Cerebellar cortex (tissue), 1 donor: ENCODE results near the gene LDAF1.
"Not testable (repeated sequence)": the region's sequence is repeated elsewhere in the genome, so short reads cannot be mapped to it uniquely, and the experiment has no call there.

Source experiments
- DNase-seq: peaks from one replicate; pipeline ENCODE4 v3.0.0-alpha.2; 2015; ENCODE audit warnings: low spot score

The LDAF1 gene

DNA sequence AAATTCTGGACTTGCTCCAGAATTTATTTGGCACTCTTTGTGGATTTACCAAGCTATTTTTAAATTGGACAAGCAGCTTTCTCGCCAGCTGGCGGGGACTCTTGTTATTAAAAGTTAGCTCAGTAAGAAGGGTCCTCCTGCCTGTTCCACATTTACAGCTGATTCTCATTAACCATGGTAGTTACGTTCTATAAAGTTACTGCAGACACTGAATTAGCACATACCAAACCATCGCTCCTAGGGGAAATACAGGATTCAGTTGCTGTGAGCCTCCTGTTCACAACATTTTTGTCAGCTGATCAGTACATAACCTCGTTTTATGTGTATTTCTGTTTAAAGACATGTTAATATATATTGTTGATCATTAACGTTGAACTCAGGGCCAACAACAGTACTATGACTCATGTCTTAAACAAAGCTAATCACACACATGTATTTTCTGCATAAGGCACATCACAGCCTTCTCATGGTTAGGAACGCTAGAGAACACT, 4.2 kb downstream of the LDAF1 start:
- DNase-seq, result peak; percentile 91

DNA sequence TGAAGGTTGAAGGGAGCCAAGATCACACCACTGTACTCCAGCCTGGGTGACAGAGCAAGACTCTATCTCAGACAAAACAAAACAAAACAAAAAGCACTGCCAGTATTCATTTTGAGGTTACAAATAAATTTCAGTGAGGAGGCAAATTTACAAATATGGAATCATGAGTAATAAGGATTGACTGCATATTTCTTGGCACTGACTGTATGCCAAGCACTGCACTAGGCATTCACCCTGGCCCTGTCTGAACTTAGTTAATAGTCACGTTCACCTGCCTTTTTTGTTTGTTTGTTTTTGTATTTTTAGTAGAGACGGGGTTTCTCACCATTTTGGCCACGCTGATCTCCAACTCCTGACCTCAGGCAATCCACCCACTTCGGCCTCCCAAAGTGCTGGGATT, 5.1 kb downstream of the LDAF1 start:
- DNase-seq, result no peak

DNA sequence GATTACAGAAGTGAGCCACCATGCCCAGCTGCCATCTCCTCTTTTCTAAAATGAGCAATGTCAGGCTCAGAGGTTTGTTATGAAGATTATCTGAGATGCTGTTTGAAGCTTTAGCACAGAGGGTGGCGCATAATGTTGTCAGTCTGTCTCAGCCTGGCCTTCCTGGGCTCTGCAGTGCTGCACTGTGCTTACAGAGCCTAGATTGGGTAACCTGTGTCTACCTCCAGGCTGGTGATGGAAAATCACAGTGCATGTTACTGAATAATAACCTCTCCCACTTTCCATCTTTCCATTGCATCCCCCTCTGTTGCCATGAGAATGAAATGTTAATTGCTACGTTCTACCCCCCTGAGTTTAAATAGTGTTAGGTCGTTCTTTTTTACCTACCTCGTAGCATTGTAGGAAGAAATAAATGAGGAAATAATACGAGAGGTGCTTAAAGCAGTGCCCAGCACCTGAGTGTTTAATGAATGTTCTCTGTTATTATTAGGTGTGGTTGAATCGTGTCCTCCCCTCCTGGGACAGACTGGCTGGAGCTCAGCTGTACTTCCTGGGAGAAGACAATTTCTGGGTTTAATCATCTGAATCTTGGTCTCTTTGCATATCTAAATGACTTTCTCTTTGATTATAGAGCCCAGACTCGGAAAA, 6.2 kb downstream of the LDAF1 start:
- no peak for DNase-seq

DNA sequence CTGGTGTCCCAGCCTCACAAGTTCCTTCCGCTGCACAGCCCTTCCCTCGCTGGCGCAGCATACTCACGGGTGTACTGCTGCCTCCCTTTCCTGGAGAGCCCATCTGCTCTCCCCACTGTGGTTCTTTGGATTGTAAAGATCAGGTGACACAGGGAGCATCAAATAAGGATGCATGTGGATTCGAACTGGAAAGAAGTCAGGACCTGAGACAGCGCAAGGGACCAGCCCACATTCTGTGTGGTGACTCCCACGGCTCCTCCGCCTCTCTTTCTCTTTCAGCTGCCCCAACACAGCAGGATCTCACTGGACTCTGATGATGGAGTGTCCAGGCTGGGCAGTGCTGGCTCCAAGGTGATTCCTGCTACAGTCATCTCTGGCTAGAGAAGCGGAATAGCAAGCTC, 8.1 kb downstream of the LDAF1 start:
- DNase-seq, result peak; percentile 94

DNA sequence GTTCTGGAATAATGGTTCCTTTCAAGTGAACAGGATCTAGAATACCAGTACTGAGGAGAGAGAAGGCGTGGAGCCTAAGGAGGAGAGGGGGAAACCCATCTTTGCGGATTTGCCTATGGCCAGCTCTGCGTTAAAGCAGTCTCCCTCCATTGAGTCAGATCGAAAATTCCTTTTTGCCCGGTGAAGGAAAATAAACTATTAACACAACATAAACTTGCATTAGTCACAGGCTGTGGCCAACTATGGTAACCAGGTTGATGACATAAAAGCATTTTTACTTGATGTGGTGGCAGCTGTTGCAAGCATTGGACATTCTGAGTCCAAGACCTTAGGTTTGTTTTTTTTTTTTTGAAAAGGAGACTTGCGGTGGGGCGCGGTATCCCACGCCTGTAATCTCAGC, 8.9 kb downstream of the LDAF1 start:
- DNase-seq, result no peak

DNA sequence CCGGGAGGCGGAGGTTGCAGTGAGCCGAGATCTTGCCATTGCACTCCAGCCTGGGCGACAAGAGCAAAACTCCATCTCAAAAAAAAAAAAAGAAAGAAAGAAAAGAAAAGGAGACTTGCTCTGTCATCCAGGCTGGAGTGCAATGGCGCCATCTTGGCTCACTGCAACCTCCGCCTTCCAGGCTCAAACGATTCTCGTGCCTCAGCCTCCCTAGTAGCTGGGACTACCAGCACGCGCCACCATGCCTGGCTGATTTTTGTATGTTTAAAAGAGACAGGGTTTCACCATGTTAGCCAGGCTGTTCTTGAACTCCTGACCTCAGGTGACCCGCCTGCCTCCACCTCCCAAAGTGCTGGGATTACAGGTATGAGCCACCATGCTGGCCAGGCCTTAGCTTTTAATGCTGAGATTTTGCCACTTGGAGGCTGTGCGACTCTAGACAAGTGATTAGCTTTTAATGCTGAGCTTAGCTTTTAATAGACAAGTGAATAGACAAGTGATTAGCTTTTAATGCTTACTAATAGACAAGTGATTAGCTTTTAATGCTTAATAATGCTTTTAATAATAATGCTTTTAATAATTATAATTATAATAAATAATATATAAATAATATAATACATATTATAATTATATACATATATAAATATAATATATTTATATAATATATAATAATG, 9.6 kb downstream of the LDAF1 start:
- no peak for DNase-seq

DNA sequence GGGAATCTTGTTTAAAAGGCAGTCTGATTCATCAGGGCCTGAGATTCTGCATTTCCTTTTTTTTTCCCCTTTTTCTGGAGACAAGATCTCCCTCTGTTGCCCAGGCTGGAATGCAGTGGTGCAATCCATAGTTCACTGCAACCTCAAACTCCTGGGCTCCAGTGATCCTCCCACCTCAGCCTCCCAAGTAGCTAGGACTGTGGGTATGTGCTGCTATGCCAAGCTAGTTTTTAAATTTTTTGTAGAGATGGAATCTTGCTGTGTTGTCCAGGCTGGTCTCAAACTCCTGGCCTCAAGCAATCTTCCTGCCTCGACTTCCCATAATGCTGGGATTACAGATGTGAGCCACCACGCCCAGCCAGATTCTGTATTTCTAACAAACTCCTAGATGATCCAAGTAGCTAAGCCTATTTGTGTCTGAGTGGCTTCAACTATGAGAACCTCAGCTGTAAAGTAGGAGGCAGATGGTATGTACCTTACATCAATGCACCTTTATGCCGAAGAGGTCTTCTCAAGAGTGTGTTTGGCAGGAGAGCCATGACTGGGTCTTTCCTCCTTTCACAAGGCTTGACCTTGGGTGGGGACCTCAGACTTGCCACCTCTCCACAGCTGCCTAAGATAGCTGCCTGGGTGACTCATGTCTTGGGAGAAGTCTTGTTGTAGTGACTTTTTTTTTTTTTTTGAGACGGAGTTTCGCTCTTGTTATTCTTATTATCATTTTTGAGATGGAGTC, 10.9 kb downstream of the LDAF1 start:
- no peak for DNase-seq

DNA sequence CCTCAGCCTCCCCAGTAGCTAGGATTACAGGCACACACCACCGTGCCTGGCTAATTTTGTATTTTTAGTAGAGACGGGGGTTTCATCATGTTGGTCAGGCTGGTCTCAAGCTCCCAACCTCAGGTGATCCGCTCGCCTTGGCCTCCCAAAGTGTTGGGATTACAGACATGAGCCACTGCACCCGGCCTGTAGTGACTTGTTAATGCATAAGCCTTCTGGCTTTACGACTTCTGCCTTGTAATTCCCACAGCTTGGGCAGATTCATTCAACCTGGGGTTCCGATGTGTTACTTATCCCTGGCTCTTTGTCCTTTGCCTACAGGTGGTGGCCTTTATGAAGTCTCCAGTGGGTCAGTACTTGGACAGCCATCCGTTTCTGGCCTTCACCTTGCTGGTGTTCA, 11.6 kb downstream of the LDAF1 start:
- DNase-seq, result not testable (repeated sequence)

DNA sequence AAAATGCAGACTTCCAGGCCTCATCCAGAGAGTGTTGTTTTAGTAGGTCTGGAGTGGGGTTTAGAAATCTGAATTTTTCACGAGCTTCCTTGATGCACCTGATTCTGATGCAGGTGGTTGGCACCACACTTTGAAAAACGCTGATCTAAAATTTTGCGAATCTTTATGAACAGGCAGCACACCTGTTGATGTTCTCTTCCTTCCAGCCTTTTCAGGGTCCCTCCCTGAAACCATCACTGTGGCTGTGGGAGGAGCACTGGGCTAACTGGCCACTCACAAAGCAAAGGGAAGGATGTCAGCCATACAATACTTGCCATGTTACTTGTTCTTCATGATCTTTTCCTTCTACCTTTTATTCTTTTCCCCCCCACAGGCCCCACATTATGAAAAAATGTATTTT, 14.2 kb downstream of the LDAF1 start:
- no peak for DNase-seq

DNA sequence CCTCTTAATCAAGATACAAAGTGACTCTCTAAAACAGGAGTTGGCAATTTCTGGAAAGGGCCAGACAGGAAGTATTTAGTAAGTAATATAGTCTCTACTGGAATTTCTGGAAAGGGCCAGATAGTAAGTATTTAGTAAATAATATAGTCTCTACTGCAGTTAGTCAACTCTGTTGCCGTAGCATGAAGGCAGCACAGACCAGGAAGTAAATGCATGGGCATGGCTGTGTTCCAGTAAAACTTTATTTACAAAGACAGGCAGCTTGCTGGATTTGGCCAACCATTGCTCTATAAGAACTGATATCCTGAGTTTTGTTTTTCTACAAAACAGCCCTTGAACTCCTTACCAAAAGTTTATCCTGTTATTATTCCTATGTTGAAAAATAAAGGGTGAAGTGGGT, 16.9 kb downstream of the LDAF1 start:
- DNase-seq, result no peak

DNA sequence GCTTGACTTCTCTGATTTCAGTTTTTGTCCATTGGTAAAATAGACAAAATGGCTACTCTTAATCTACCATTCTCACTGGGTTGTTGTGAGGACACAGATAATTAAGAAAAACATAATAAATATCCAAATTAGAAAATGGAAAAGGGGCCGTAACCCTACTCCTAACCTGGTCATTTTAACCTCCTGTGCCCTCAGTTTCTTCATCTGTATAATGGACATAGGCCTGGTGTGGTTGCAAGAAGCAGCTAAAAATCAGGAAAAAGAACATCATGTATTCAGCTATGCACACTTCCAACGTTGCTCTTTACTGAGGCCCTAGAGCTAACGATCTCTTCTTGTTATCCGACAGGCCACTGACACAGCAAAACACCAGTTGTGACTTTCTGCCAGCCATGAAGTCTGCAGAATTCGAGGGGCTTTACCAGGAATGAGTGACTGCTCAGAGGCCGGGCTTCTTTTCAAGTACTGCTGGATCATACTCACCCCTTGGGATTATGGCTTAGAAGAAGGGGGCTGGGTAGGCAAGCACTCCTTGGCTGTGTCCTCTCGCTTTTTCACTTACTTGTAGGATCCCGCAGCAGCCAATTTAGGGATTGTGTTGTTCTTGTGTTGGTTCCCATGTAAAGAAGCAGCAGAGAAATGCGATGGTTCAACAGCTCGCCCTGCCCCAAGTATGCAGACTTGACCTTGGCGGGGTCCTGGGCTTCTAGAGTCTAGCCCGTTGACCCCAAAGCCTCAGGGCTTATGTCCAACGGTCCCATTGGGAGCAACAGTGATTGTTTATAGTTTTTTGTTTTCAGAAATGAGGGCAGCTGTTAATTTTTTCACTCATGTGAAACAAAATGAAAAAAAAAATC, 20.9 kb downstream of the LDAF1 start:
- DNase-seq, result no peak

DNA sequence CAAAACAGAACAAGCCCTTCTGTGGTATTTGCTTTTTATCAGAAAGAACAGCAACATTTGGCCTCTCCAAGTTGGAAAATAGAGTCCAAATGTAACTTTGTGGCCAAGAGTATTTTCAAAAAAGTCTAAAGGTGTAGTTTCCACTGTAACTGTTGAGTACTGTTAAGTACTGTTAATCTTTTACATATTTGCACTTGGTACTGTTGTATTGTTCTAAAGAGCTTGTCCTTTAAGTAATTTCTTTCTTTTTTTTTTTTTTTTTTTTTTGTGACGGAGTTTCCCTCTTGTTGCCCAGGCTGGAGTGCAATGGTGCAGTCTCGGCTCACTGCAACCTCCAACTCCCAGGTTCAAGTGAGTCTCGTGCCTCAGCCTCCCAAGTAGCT, 21.5 kb downstream of the LDAF1 start:
- no peak for DNase-seq

DNA sequence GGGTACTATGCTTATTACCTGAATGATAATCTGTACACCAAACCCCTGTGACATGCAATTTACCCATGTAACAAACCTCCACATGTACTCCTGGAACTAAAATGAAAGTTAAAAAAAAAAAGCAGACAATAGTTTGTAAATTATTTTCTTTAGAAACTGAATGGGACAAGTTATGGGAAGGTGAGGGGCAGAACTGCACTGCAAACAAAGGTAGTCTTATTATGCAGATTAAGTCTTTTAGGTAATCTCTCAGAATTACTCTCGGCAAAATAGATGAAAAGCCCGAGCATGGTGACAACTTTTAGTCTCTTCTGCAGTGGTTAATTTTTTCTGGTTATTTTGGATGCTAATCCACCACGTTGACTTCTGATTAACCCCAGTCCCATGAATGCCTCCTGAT, 25.5 kb downstream of the LDAF1 start:
- no peak for DNase-seq

DNA sequence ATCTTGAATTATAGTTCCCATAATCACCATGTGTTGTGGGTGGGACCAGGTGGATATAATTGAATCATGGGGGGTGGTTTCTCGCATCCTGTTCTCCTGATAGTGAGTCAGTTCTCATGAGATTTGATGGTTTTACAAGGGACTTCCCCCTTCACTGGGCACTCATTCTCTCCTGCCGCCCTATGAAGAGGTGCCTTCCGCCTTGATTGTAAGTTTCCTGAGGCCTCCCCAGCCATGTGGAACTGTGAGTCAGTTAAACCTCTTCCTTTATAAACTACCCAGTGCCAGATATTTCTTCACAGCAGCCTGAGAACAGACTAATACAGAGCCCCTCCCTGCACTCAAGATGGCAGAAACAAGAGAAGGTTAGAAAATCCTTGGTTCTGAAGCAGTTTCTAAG, 26.4 kb downstream of the LDAF1 start:
- no peak for DNase-seq

DNA sequence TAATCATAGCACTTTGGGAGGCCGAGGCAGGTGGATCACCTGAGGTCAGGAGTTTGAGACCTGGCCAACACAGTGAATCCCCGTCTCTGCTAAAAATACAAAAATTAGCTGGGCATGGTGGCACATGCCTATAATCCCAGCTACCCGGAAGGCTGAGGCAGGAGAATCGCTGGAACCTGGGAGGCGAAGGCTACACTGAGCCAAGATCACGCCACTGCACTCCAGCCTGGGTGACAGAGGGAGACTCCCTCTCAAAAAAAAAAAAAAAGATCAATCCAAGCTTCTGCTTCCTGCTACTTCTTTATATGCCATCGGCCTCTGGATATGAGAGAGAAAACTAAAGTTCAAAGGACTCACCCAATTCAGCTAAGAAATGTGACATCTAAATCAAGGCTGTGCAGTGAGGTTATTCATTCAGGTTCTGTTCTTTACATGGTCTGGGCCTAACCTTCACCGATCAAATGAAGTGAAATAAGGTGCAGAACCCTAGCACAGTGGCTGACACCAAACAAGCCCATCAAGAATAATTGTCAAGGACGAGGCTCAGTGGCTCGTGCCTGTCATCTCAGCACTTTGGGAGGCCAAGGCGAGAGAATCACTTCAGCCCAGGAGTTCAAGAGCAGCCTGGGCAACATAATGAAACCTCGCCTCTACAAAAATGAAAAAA, 27.3 kb downstream of the LDAF1 start:
- no peak for DNase-seq

DNA sequence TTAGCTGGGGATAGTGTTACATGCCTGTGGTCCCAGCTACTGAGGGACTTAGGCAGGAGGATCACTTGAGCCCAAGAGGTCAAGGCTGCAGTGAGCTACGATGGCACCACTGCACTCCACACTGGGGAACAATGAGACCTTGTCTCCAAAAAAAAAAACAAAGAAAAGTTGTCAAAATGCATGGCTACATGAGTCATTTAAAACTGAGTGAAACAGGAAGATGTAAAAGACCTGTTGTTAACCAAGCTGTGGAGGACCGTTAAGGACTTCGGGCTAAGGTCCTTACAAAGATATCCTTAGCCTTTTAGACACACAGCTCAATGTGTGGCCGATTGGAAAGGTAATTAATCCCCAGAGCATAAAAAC, 27.8 kb downstream of the LDAF1 start:
- DNase-seq, result no peak

DNA sequence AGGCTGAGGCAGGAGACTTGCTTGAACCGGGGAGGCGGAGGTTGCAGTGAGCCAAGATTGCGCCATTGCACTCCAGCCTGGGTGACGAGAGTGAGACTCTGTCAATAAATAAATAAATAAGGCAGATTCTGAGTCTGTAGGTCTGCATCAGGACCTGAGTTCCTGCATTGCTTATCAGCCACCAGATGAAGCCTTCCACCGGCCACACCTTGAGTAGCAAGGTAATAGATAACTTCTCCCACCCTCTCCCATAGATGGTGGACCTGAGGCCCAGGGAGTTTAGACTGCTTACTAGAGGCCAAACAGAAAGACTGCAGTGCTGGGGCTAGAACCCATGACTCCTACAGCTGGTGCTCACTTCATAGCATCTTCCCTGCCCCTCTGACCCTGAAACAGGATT, 30.8 kb downstream of the LDAF1 start:
- no peak for DNase-seq

DNA sequence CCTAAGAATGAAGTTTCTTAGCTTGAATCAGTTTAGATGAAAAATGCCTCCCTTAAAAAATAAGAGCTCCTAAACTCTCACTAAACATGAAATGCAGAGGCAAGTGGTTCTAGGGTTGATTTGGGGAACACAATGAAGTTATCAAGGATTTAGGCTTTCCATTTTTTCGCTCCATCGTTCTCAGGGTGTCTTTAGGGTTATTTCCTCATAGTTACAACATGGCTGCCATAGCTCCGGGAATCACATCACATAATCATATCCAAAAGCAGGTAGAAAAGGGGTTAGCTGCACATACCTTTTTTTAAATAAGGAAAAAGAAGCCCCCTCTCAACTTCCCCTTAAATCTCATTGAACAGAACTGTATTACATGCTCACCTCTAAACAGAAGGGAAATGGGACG, 31.5 kb downstream of the LDAF1 start:
- no peak for DNase-seq

DNA sequence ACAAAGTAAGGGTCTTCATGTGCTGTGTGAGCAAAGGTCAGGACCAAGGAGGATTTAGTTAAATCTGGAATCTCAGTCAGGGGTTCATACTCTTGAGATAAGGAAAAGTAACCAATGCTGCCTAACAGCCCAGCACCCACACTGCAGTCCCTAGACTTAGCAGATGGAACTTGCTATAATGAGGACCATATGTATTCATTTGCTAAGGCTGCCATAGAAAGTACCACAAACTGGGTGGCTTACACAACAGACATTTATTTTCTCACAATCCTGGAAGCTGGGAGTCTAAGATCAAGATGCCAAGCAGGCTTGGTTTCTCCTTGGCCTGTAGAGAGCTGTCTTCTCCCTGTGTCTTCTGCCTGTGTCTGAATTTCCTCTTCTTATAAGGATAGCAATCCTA, 32.1 kb downstream of the LDAF1 start:
- DNase-seq, result no peak

DNA sequence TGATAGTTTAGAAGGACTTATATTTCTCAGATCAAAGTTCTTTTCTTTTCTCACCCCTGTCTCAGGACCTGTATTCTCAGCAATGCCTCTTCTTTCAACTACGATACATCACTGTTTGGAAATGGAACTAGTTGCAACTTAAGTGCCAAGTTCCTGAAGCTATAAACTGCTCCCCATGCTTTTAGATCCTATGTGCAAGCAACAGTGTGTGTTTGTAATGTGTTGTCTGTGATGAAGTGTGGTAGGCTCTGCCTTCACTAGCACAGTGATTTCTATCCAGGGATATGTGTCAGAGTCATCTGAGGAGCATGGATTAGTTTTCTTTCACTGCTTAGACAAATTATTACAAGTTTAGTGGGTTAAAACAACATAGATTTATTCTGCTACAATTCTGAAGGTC, 34.5 kb downstream of the LDAF1 start:
- no peak for DNase-seq

DNA sequence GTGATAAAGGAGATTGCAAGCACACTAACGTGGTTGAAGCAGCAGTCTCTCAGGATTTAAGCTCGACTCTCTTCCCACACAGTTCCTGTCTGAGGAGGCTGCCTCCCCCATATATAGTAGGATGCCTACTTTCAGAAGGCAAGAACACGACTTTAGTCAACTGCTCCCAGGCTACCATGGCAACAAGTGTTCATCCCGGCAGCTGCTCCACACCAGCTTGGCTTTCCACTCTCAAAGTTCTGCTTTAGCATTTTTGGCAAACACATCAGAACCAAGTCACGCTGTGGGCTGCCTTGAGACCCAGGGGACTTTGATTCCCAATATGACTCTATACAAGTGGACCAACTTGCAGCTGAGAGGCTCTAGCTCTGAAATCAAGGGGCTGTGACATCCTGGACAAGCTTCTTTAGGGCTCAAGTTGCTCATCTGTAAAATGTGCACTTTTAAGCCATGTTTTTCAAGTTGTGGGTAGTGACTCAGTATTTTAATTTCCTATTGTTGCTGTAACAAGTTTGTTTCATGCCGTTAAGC, 36.4 kb downstream of the LDAF1 start:
- no peak for DNase-seq

DNA sequence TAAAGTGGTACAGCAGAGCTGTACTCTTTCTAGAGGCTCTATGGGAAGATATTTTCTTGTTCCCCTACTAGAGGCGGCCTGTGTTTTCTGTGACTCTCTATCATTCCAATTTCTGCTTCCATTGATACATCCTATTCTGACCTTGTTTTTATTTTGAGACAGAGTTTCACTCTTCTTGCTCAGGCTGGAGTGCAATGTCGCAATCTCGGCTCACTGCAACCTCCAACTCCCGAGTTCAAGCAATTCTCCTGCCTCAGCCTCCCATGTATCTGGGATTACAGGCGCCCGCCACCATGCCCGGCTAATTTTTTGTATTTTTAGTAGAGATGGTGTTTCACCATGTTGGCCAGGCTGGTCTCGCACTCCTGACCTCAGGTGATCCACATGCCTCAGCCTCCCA, 36.9 kb downstream of the LDAF1 start:
- not testable (repeated sequence) for DNase-seq
